Bronchial epithelial cell (primary cell): ENCODE results near the gene ADAM12. TPM values are rescaled to one million over a fixed set of nuclear protein-coding genes. Genes with fewer than 3 reads are reported as not detected.

Source experiments
- DNase-seq: peaks from one replicate; pipeline ENCODE4 v3.0.0-alpha.2; 2010; ENCODE audit warnings: low read depth
- FAIRE-seq: peaks from 2 replicates; lab custom pipeline; 2011; peaks lifted over from hg19 to GRCh38; lab: Jason Lieb, UNC
- H3K27me3 ChIP-seq: 2 replicates; pipeline ENCODE4 v1.5.1; 2011; ENCODE audit warnings: low read length; ENCODE audit not compliant: control insufficient read depth, insufficient read depth
- H3K36me3 ChIP-seq: 2 replicates; pipeline ENCODE4 v1.5.1; 2011; ENCODE audit warnings: low read length; ENCODE audit not compliant: control insufficient read depth, insufficient read depth
- H3K4me3 ChIP-seq: 2 replicates; pipeline ENCODE4 v1.5.1; 2011; ENCODE audit warnings: mild to moderate bottlenecking, low read depth, low read length, control low read depth
- total RNA-seq: library from RNA; depleted of rRNA; stranded (reverse); fragments of >200 nt; gene quantifications from 2 replicates; pipeline ENCODE4 v1.2.1, GENCODE V29; 2014
- TF ChIP-seq, protein P1 (sequence below): IDR thresholded peaks from 2 replicates; pipeline ENCODE4 v1.5.1; 2011; ENCODE audit warnings: mild to moderate bottlenecking, moderate library complexity, low read length, control low read depth, inconsistent platforms; ENCODE audit not compliant: insufficient read depth, severe bottlenecking

The ADAM12 gene
- total RNA-seq, 1 donor from 2014 or later: 1.8 TPM

DNA sequence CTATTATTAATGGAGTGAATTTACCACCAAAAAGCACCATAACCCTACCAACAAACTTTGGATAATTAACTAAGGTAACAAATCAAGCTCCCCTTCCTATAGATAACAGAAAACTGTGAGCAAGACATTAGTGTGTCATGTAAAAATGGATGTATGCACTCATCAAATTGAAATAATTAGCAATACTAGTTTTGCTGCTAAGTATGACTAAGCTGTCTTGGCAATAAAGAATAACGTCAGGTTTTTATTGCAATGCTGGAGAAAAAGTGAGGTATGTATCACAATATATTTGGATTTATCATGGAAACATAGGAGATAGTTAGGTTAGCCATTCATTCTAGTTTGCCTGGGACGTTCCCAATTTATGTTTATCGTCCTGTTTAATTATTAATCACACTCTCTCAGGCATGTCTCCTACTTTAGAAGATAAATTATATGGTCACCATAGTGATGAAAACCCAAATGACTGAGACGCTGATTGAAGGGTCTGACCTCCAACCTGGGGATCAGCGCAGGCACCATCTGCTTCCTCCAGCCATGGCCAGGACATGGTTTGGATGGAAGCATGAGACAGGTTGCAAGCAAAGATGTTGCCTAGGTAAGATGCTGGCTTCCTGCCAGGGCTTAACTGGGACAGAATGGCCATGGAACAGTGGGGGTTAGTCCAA is 366.3 kb downstream of the ADAM12 start:
- TF ChIP-seq, protein P1, sequence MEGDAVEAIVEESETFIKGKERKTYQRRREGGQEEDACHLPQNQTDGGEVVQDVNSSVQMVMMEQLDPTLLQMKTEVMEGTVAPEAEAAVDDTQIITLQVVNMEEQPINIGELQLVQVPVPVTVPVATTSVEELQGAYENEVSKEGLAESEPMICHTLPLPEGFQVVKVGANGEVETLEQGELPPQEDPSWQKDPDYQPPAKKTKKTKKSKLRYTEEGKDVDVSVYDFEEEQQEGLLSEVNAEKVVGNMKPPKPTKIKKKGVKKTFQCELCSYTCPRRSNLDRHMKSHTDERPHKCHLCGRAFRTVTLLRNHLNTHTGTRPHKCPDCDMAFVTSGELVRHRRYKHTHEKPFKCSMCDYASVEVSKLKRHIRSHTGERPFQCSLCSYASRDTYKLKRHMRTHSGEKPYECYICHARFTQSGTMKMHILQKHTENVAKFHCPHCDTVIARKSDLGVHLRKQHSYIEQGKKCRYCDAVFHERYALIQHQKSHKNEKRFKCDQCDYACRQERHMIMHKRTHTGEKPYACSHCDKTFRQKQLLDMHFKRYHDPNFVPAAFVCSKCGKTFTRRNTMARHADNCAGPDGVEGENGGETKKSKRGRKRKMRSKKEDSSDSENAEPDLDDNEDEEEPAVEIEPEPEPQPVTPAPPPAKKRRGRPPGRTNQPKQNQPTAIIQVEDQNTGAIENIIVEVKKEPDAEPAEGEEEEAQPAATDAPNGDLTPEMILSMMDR: no peak
- DNase-seq (peak; percentile 26), FAIRE-seq (no peak)
- H3K36me3 ChIP-seq: no peaks in the 10 kb centered on the region
- no peaks in the 10 kb centered on the region for H3K27me3 ChIP-seq
- no peak overlapping the region for H3K4me3 ChIP-seq

DNA sequence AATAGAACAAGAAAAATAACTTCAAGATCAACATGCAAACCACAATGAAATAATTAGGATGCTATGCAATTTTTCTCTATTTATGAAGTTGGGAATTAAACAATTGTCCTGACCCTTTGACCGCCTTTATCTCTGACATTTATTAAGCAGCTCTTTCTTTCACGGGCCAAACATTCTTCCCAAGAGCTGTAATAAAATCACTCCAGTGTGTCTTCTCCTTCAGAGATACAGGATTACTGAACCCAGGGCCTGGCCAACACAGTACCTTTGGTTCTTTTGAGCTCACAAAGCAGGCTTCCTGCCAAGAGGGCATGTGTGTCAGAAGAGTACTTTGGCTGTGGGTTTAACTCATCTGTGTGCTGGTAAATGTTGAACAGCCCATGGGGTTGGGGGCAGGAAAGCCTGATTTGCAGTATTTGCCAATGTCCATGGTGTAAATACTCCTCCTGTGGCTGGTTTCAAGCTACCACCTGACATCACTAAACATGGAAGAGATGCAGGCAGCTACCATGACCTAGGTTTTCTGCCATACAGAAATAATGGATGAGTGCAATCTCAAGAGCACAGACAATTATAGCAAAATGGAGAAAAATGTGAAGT is 370.2 kb downstream of the ADAM12 start:
- Histone ChIP-seq H3K27me3 (no peaks in the 10 kb centered on the region), H3K4me3 (no peak overlapping the region), H3K36me3 (no peaks in the 10 kb centered on the region)
- DNase-seq: no peak
- TF ChIP-seq, protein P1: no peak
- FAIRE-seq: no peak

DNA sequence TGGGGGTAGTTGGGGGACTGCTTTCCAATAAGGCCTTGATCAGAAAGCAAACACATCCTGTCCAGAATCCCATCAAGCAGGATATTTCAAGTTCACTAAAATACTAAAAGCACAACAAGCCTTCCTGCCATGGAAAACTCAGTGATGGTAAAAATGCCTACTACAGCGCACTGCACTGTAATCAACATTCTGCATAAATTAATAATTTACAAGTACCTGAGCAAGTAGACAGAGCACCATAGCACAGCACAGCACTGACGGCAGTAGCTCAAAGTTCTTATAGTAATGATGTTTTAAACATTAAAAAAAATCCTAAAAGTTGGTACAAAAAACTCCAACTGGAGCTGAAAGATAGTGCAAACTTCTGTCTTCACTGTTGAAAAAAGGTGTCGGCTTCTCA is 371.4 kb downstream of the ADAM12 start:
- DNase-seq (no peak), FAIRE-seq (no peak)
- no peak overlapping the region for H3K4me3 ChIP-seq
- H3K27me3 ChIP-seq: no peaks in the 10 kb centered on the region
- TF ChIP-seq, protein P1: no peak
- no peaks in the 10 kb centered on the region for H3K36me3 ChIP-seq

DNA sequence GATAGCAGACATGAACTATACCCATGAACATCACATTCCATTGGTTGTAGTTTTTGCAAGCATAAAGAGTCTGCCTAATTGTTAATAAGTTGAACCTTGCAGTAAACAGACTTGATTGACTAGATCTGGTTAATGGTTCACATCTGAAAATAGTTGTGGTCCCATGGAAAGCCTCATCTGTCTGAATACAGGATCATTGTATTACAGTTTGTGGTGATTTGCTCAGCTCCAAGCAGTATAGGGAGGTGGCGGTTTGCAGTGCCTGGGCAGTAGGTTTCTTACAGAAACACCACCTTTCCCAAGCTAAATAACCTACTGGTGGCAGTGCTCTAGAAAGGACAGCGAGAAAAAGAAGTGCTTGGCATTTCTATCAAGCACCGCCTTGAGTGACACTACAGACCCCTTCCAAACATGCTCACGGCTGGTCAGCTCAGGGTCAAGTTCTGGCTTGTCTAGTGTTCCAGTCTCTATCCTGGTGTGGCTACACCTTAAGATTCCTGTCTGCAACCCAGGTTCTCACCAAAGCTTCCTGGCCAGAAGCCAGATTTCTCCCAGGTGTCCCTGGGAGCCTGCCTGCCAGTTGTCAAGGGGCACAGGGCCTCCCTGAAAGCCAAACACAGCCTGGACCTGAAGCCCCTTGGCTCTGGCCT is 372.0 kb downstream of the ADAM12 start:
- TF ChIP-seq, protein P1: no peak
- FAIRE-seq (no peak), DNase-seq (peak; percentile 62)

DNA sequence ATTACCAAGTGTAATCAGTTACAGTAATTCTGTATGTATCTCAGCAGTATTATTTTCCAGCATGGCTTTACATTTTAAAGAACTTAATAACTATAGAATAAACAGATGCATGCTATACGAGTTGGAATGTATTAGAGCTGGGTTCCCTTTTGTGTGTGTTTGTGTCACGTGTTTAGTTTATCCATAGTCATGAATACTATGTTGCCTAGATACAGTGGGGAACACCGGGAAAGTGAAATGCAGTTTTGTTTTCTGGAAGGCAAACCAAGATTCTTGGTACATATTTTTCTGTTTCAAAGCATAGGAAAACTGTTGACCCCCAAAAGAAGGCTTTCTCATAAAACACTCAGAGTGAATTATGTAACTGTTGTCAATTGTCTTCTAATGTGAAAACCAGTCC is 372.9 kb downstream of the ADAM12 start:
- FAIRE-seq: no peak
- Histone ChIP-seq H3K4me3 (no peak overlapping the region), H3K36me3 (no peaks in the 10 kb centered on the region), H3K27me3 (no peaks in the 10 kb centered on the region)
- TF ChIP-seq, protein P1: no peak
- no peak for DNase-seq

More for the DNA sequence above, 372.0 kb downstream of the ADAM12 start:
- Histone ChIP-seq H3K27me3 (no peaks in the 10 kb centered on the region), H3K36me3 (no peaks in the 10 kb centered on the region), H3K4me3 (no peak overlapping the region)
